Measurements from ENCODE around the gene TOMM6.

GRCh38 chr6:41740366-41741162 is 46.9 kb upstream of the TOMM6 start:
- no peak for TF ChIP-seq CTCF (IDR thresholded peaks at IDR 0.05; ENCODE audit: low read depth, low read length, missing input control)
- TF ChIP-seq RXRA (IDR thresholded peaks at IDR 0.05) = no peak
- TF ChIP-seq YY1 (IDR thresholded peaks at IDR 0.05) = no peak
- no peak for TF ChIP-seq SP1 (IDR thresholded peaks at IDR 0.05)
- no peak for TF ChIP-seq MAX (IDR thresholded peaks at IDR 0.05)
- TF ChIP-seq, protein P1, sequence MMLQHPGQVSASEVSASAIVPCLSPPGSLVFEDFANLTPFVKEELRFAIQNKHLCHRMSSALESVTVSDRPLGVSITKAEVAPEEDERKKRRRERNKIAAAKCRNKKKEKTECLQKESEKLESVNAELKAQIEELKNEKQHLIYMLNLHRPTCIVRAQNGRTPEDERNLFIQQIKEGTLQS (IDR thresholded peaks at IDR 0.05) = no peak
- no peak for TF ChIP-seq JUND (IDR thresholded peaks at IDR 0.05)
- TF ChIP-seq FOXA1 (IDR thresholded peaks at IDR 0.05) = no peak
